IMR-90 (cell line): ENCODE results near the gene CEP170B. TPM values are rescaled to one million over a fixed set of nuclear protein-coding genes. Genes with fewer than 3 reads are reported as not detected.
A peak's percentile ranks its signal among the peaks of the same experiment; 100 is the strongest.

Experiments used
- ATAC-seq: fragments of 200-7000 bp; cut with Tn5 transposase; 2 replicates; pipeline ENCODE4 v1.9.1; 2020; ENCODE audit warnings: low read depth, mild to moderate bottlenecking, moderate library complexity
- BruUV-seq: library from RNA; stranded (reverse); fragments of 400-500 nt; replicated peaks from 2 replicates; lab custom pipeline; 2021; lab: Mats Ljungman, UMichigan
- CTCF ChIA-PET: fragments of 300-600 bp; formaldehyde crosslinking; extraction: SDS; loops from one replicate; lab custom pipeline; 2021; ENCODE audit warnings: antibody characterized with exemption; lab: Yijun Ruan, JAX
- POLR2A ChIA-PET: fragments of 300-600 bp; sonication (Branson Sonifier 250); formaldehyde crosslinking; loops from one replicate; lab custom pipeline; 2022; ENCODE audit warnings: antibody characterized with exemption; ENCODE audit not compliant: unreplicated experiment; lab: Charles Lee
- DNase-seq: peaks from one replicate; pipeline ENCODE4 v3.0.0; 2013
- H2AFZ ChIP-seq: replicated peaks from 2 replicates; pipeline ENCODE3; 2013; ENCODE audit warnings: low read length, mild to moderate bottlenecking; ENCODE audit not compliant: poor library complexity
- H2AK5ac ChIP-seq: 2 replicates; pipeline ENCODE4 v1.6.1; 2013; ENCODE audit warnings: low read depth, low read length, inconsistent platforms
- H2AK9ac ChIP-seq: replicated peaks from 2 replicates; pipeline ENCODE3; 2013; ENCODE audit warnings: mild to moderate bottlenecking, low read depth, low read length, moderate library complexity; ENCODE audit not compliant: poor library complexity
- H2BK120ac ChIP-seq: 2 replicates; pipeline ENCODE4 v1.6.1; 2013; ENCODE audit warnings: low read depth, low read length, inconsistent platforms
- H2BK15ac ChIP-seq: 3 replicates; pipeline ENCODE4 v1.6.1; 2013; ENCODE audit warnings: low read depth, low read length, inconsistent platforms
- H2BK20ac ChIP-seq: 2 replicates; pipeline ENCODE4 v1.6.1; 2013; ENCODE audit warnings: low read depth, mild to moderate bottlenecking, inconsistent platforms, low read length, moderate library complexity
- H2BK5ac ChIP-seq: 2 replicates; pipeline ENCODE4 v1.6.1; 2013; ENCODE audit warnings: mild to moderate bottlenecking, low read depth, low read length, inconsistent platforms; ENCODE audit not compliant: poor library complexity, severe bottlenecking
- H3K14ac ChIP-seq: replicated peaks from 2 replicates; pipeline ENCODE4 v1.6.1; 2013; ENCODE audit warnings: low read depth, low read length, inconsistent platforms
- H3K18ac ChIP-seq: 2 replicates; pipeline ENCODE4 v1.6.1; 2013; ENCODE audit warnings: low read depth, low read length, control low read depth
- H3K23ac ChIP-seq: 2 replicates; pipeline ENCODE4 v1.6.1; 2013; ENCODE audit warnings: low read depth, low read length, inconsistent platforms
- H3K27ac ChIP-seq: 2 replicates; pipeline ENCODE4 v1.5.1; 2013; ENCODE audit warnings: mild to moderate bottlenecking, control low read depth, low read length; ENCODE audit not compliant: insufficient read depth
- H3K27me3 ChIP-seq: 2 replicates; pipeline ENCODE4 v1.6.1; 2013; ENCODE audit warnings: low read length; ENCODE audit not compliant: control insufficient read depth, insufficient read depth
- H3K36me3 ChIP-seq: 2 replicates; pipeline ENCODE4 v1.6.1; 2013; ENCODE audit warnings: low read length, mixed read lengths; ENCODE audit not compliant: control insufficient read depth, insufficient read depth
- H3K4ac ChIP-seq: 2 replicates; pipeline ENCODE4 v1.6.1; 2013; ENCODE audit warnings: low read depth, low read length, inconsistent platforms
- H3K4me1 ChIP-seq: 2 replicates; pipeline ENCODE4 v1.6.1; 2013; ENCODE audit warnings: low read length, mixed read lengths; ENCODE audit not compliant: control insufficient read depth, insufficient read depth
- H3K4me2 ChIP-seq: 2 replicates; pipeline ENCODE4 v1.6.1; 2013; ENCODE audit warnings: low read depth, mild to moderate bottlenecking, control low read depth, low read length, moderate library complexity
- H3K4me3 ChIP-seq: 2 replicates; pipeline ENCODE4 v1.5.1; 2013; ENCODE audit warnings: low read depth, mild to moderate bottlenecking, control low read depth, low read length, moderate library complexity; ENCODE audit not compliant: insufficient read depth
- H3K56ac ChIP-seq: 2 replicates; pipeline ENCODE4 v1.6.1; 2013; ENCODE audit warnings: low read length, inconsistent platforms; ENCODE audit not compliant: insufficient read depth; ENCODE audit errors: extremely low read depth
- H3K79me1 ChIP-seq, 2 experiments: 2 replicates each; pipeline ENCODE4 v1.6.1; 2013; ENCODE audit warnings: low read length in 2 of 2, inconsistent platforms in 1 of 2, low read depth in 1 of 2
- H3K9ac ChIP-seq: 2 replicates; pipeline ENCODE4 v1.6.1; 2013; ENCODE audit warnings: low read depth, low read length, control low read depth
- H3K9me1 ChIP-seq: 2 replicates; pipeline ENCODE4 v1.6.1; 2013; ENCODE audit warnings: low read length, inconsistent platforms; ENCODE audit not compliant: insufficient read depth
- H3K9me3 ChIP-seq: 2 replicates; pipeline ENCODE4 v1.6.1; 2013; ENCODE audit warnings: low read length; ENCODE audit not compliant: control insufficient read depth, insufficient read depth
- H4K20me1 ChIP-seq: 2 replicates; pipeline ENCODE4 v1.6.1; 2013; ENCODE audit warnings: low read length, inconsistent platforms; ENCODE audit not compliant: insufficient read depth
- H4K5ac ChIP-seq: 2 replicates; pipeline ENCODE4 v1.6.1; 2013; ENCODE audit warnings: mild to moderate bottlenecking, low read depth, low read length, control low read depth
- H4K8ac ChIP-seq, 2 experiments: 2 replicates each; pipeline ENCODE4 v1.6.1; 2013; ENCODE audit warnings: low read depth in 2 of 2, low read length in 2 of 2, control low read depth in 1 of 2, inconsistent platforms in 1 of 2
- H4K91ac ChIP-seq: 2 replicates; pipeline ENCODE4 v1.6.1; 2013; ENCODE audit warnings: low read depth, low read length, inconsistent platforms; ENCODE audit not compliant: insufficient read depth
- BHLHE40 ChIP-seq: fragments of 150-350 bp; IDR thresholded peaks from 2 replicates; pipeline ENCODE4 v1.6.1; 2016; ENCODE audit warnings: mild to moderate bottlenecking, low read depth, low read length
- CEBPB ChIP-seq: IDR thresholded peaks from 2 replicates; pipeline ENCODE4 v1.6.1; 2012; ENCODE audit warnings: low read depth, low read length, improper control_type of control experiment
- CHD1 ChIP-seq: IDR thresholded peaks from 2 replicates; pipeline ENCODE4 v1.6.1; 2012; ENCODE audit warnings: low read depth, low read length, improper control_type of control experiment
- CTCF ChIP-seq: conservative IDR thresholded peaks from 2 replicates; pipeline ENCODE4 v1.5.1; 2012; ENCODE audit warnings: mild to moderate bottlenecking, low read depth, low read length, improper control_type of control experiment
- ELK1 ChIP-seq: fragments of 150-350 bp; IDR thresholded peaks from 2 replicates; pipeline ENCODE4 v1.6.1; 2016; ENCODE audit warnings: low read depth, mild to moderate bottlenecking, low read length, moderate library complexity, borderline replicate concordance
- FOS ChIP-seq: fragments of 150-350 bp; IDR thresholded peaks from 2 replicates; pipeline ENCODE4 v1.6.1; 2016; ENCODE audit warnings: low read depth, low read length
- MAFK ChIP-seq: IDR thresholded peaks from 2 replicates; pipeline ENCODE4 v1.6.1; 2012; ENCODE audit warnings: low read depth, low read length, improper control_type of control experiment
- MAZ ChIP-seq: IDR thresholded peaks from 2 replicates; pipeline ENCODE4 v1.6.1; 2012; ENCODE audit warnings: low read depth, mild to moderate bottlenecking, low read length, improper control_type of control experiment, moderate library complexity, borderline replicate concordance
- MXI1 ChIP-seq: IDR thresholded peaks from 2 replicates; pipeline ENCODE4 v1.6.1; 2012; ENCODE audit warnings: low read depth, mild to moderate bottlenecking, low read length, moderate library complexity, borderline replicate concordance
- NFE2L2 ChIP-seq: fragments of 150-350 bp; IDR thresholded peaks from 2 replicates; pipeline ENCODE4 v1.6.1; 2016; ENCODE audit warnings: low read depth, mild to moderate bottlenecking, low read length
- POLR2A ChIP-seq: IDR thresholded peaks from 2 replicates; pipeline ENCODE4 v1.6.1; 2012; ENCODE audit warnings: mild to moderate bottlenecking, low read depth, low read length
- RAD21 ChIP-seq: IDR thresholded peaks from 2 replicates; pipeline ENCODE4 v1.6.1; 2012; ENCODE audit warnings: low read length, improper control_type of control experiment
- RCOR1 ChIP-seq: IDR thresholded peaks from 2 replicates; pipeline ENCODE4 v1.6.1; 2012; ENCODE audit warnings: mild to moderate bottlenecking, low read length, improper control_type of control experiment; ENCODE audit not compliant: insufficient replicate concordance
- RFX5 ChIP-seq: IDR thresholded peaks from 2 replicates; pipeline ENCODE4 v1.8.0; 2012; ENCODE audit warnings: low read depth, mild to moderate bottlenecking, low read length, moderate library complexity
- SMC3 ChIP-seq: fragments of 150-350 bp; IDR thresholded peaks from 2 replicates; pipeline ENCODE4 v1.6.1; 2016; ENCODE audit warnings: low read depth, mild to moderate bottlenecking, antibody characterized with exemption, low read length, moderate library complexity
- USF2 ChIP-seq: fragments of 150-350 bp; IDR thresholded peaks from 2 replicates; pipeline ENCODE4 v1.6.1; 2017; ENCODE audit warnings: mild to moderate bottlenecking, antibody characterized with exemption, low read length, low read depth
- WGBS, 2 experiments: methylation state at CpG; one replicate each; pipeline versions ENCODE4 v1.1.5 to v1.1.7; 2013; ENCODE audit warnings: missing lambda C conversion rate in 2 of 2; ENCODE audit not compliant: insufficient read length in 1 of 2; ENCODE audit errors: extremely low coverage in 2 of 2; 5-methylcytosine and 5-hydroxymethylcytosine counted together
- dilution Hi-C: fragments of 300-500 bp; cut with HindIII; formaldehyde crosslinking; loops from one replicate; pipeline ENCODE4 v1.14.3; 2018; ENCODE audit warnings: low sequenced_read_pairs; ENCODE audit not compliant: unreplicated experiment
- in situ Hi-C: fragments of 300-500 bp; cut with MboI; formaldehyde crosslinking; loops from 3 replicates; pipeline ENCODE4 v1.14.3; 2019; ENCODE audit warnings: low sequenced_read_pairs, inconsistent platforms, mixed read lengths
- intact Hi-C: fragments of 100-400 bp; cut with micrococcal nuclease; formaldehyde crosslinking; loops from 2 replicates; pipeline ENCODE4 v1.10.0; 2022
- polyA plus RNA-seq, 3 experiments: library from polyadenylated mRNA; depleted of rRNA; stranded (reverse); fragments of >200 nt; gene quantifications; 2 replicates each; pipeline ENCODE4 v1.2.3, GENCODE V29; 2012; ENCODE audit warnings: low replicate concordance in 1 of 3
- total RNA-seq: library from RNA; depleted of rRNA; stranded (reverse); fragments of >200 nt; gene quantifications from 2 replicates; pipeline ENCODE4 v1.2.3, GENCODE V29; 2012

Gene CEP170B
- total and polyA plus RNA-seq, 2 of the 4 experiments (the other 2 are of a cell fraction), result 3.6 to 13.1 TPM

GRCh38 chr14:104908303-104908702 is 43.2 kb downstream of the CEP170B start:
- Histone ChIP-seq H3K9me1 (no peaks in the 10 kb centered on the region), H2BK20ac (no peak overlapping the region), H3K56ac (no peak overlapping the region), H3K79me1 (no peaks in the 10 kb centered on the region), H3K36me3 (no peaks in the 10 kb centered on the region), H2BK120ac (no peak overlapping the region), H3K4me3 (no peak overlapping the region), H3K4me1 (peaks cover 2% of the 10 kb centered on the region; the same call in 1 of the 2 replicates), H3K18ac (no peak overlapping the region), H3K27ac (no peak overlapping the region), H3K4me2 (no peak overlapping the region), H2BK15ac (no peak overlapping the region), H2AFZ (no peak overlapping the region), H2BK5ac (no peak overlapping the region), H3K9ac (no peak overlapping the region), H4K20me1 (no peaks in the 10 kb centered on the region), H4K5ac (no peak overlapping the region), H4K8ac (no peak overlapping the region), H3K23ac (no peak overlapping the region), H2AK9ac (no peak overlapping the region), H3K9me3 (peaks cover 17% of the 10 kb centered on the region), H3K4ac (no peak overlapping the region), H2AK5ac (no peak overlapping the region), H3K14ac (no peak overlapping the region), H3K27me3 (peaks cover 26% of the 10 kb centered on the region), H4K91ac (no peak overlapping the region)
- POLR2A ChIA-PET, result no interaction called here
- peak; percentile 28 for DNase-seq
- dilution Hi-C loops, result no loop called here
- no CpG with 5 or more reads among the region's 1 CpG for WGBS, 2 experiments
- BruUV-seq, result no TSS peak
- CTCF ChIA-PET, result no interaction called here
- in situ Hi-C loops, result no loop called here
- intact Hi-C loops, result no loop called here
- ATAC-seq, result peak; percentile 62; the same call in 1 of the 2 replicates
- TF ChIP-seq USF2, result no peak
- TF ChIP-seq ELK1, result no peak
- no peak for TF ChIP-seq CTCF
- no peak for TF ChIP-seq POLR2A
- TF ChIP-seq MAFK, result no peak
- TF ChIP-seq RCOR1, result no peak
- TF ChIP-seq RFX5, result no peak
- no peak for TF ChIP-seq CEBPB
- TF ChIP-seq MXI1, result no peak
- no peak for TF ChIP-seq CHD1
- no peak for TF ChIP-seq BHLHE40
- no peak for TF ChIP-seq RAD21
- TF ChIP-seq SMC3, result no peak
- no peak for TF ChIP-seq FOS
- TF ChIP-seq NFE2L2, result no peak
- no peak for TF ChIP-seq MAZ
